Stimulated activated CD8-positive, alpha-beta memory T cell treated with anti-CD3 and anti-CD28 coated beads, Interleukin-12 subunit alpha, Interleukin-12 subunit beta, amount 100 ng/mL, for 1 hour (primary cell): ENCODE measurements around the gene PLCB1.
"Not testable (repeated sequence)": the region's sequence is repeated elsewhere in the genome, so short reads cannot be mapped to it uniquely, and the experiment has no call there.

Source experiments
- DNase-seq: peaks from one replicate; pipeline ENCODE4 v3.0.0-alpha.2; 2020; ENCODE audit warnings: low read depth

The PLCB1 gene

GRCh38 chr20:8131598-8132483, at the start of gene PLCB1:
Gene PLCB1 (plus strand): TSS chr20:8132266. CDS start chr20:8132652, 386 bp downstream.
- peak; percentile 52 for DNase-seq

GRCh38 chr20:8082989-8083388, 49.1 kb upstream of the PLCB1 start:
- DNase-seq = no peak

- DNase-seq = no peak
These were observed 42.4 kb upstream of the PLCB1 start for GRCh38 chr20:8089668-8090067.

- DNase-seq = no peak
These were observed 37.6 kb upstream of the PLCB1 start for GRCh38 chr20:8094415-8094818.

- DNase-seq = no peak
These were observed 37.2 kb upstream of the PLCB1 start for GRCh38 chr20:8094850-8095249.

GRCh38 chr20:8095648-8096572, 36.2 kb upstream of the PLCB1 start:
- no peak for DNase-seq

- no peak for DNase-seq
These were observed 34.8 kb upstream of the PLCB1 start for GRCh38 chr20:8097307-8097706.

GRCh38 chr20:8104252-8104651, 27.8 kb upstream of the PLCB1 start:
- DNase-seq = no peak

- DNase-seq = not testable (repeated sequence)
These were observed 17.5 kb upstream of the PLCB1 start for GRCh38 chr20:8114612-8115011.

- no peak for DNase-seq
These were observed 16.6 kb upstream of the PLCB1 start for GRCh38 chr20:8115436-8115835.

- DNase-seq = no peak
These were observed 15.8 kb upstream of the PLCB1 start for GRCh38 chr20:8116067-8116811.

- no peak for DNase-seq
These were observed 14.4 kb upstream of the PLCB1 start for GRCh38 chr20:8117636-8118035.

- no peak for DNase-seq
These were observed 14.0 kb upstream of the PLCB1 start for GRCh38 chr20:8118039-8118438.

GRCh38 chr20:8118760-8119159, 13.3 kb upstream of the PLCB1 start:
- no peak for DNase-seq

- no peak for DNase-seq
These were observed 10.4 kb upstream of the PLCB1 start for GRCh38 chr20:8121666-8122065.

- DNase-seq = no peak
These were observed 7.4 kb upstream of the PLCB1 start for GRCh38 chr20:8124639-8125038.

- no peak for DNase-seq
These were observed 5.9 kb upstream of the PLCB1 start for GRCh38 chr20:8126181-8126580.

- DNase-seq = no peak
These were observed 5.2 kb upstream of the PLCB1 start for GRCh38 chr20:8126841-8127378.

GRCh38 chr20:8127553-8128255, 4.4 kb upstream of the PLCB1 start:
- DNase-seq = no peak

- no peak for DNase-seq
These were observed 3.6 kb upstream of the PLCB1 start for GRCh38 chr20:8128291-8129060.
